SK-N-SH treated with all-trans-retinoic acid at 6 μM for 48 hours (cell line): ENCODE results near the gene SMIM7.
"Not testable (repeated sequence)": the region's sequence is repeated elsewhere in the genome, so short reads cannot be mapped to it uniquely, and the experiment has no call there.

Source experiments
- ATAC-seq: fragments of 200-7000 bp; cut with Tn5 transposase; 3 replicates; pipeline ENCODE4 v1.9.1; 2020; ENCODE audit warnings: mild to moderate bottlenecking, moderate library complexity
- ARNTL ChIP-seq: fragments of 450-650 bp; formaldehyde crosslinking; IDR thresholded peaks from 2 replicates; pipeline ENCODE4 v1.5.0; 2020; ENCODE audit warnings: low read depth, mild to moderate bottlenecking, moderate library complexity, borderline replicate concordance
- CREB5 ChIP-seq: fragments of 250-450 bp; sonication (Bioruptor Pico); IDR thresholded peaks from 2 replicates; pipeline ENCODE4 v1.5.1; 2020; ENCODE audit warnings: low read depth, mild to moderate bottlenecking, moderate library complexity
- GLIS3 ChIP-seq: fragments of 250-450 bp; sonication (Bioruptor Pico); IDR thresholded peaks from 2 replicates; pipeline ENCODE4 v1.5.0; 2020; ENCODE audit warnings: mild to moderate bottlenecking, moderate library complexity
- ISL1 ChIP-seq: fragments of 250-450 bp; sonication (Bioruptor Pico); IDR thresholded peaks from 2 replicates; pipeline ENCODE4 v2.1.2; 2022; ENCODE audit warnings: mild to moderate bottlenecking, moderate library complexity
- PATZ1 ChIP-seq: fragments of 250-450 bp; sonication (Bioruptor Pico); IDR thresholded peaks from 2 replicates; pipeline ENCODE4 v1.8.0; 2020; ENCODE audit warnings: mild to moderate bottlenecking, moderate library complexity, borderline replicate concordance
- POU6F1 ChIP-seq: fragments of 250-450 bp; sonication (Bioruptor Pico); IDR thresholded peaks from 2 replicates; pipeline ENCODE4 v1.8.0; 2021; ENCODE audit warnings: low read depth, mild to moderate bottlenecking, moderate library complexity, borderline replicate concordance
- PPARA ChIP-seq: fragments of 250-450 bp; sonication (Bioruptor Pico); IDR thresholded peaks from 2 replicates; pipeline ENCODE4 v1.5.0; 2020; ENCODE audit warnings: mild to moderate bottlenecking, borderline replicate concordance
- RARB ChIP-seq: fragments of 250-450 bp; sonication (Bioruptor Pico); IDR thresholded peaks from 2 replicates; pipeline ENCODE4 v1.8.0; 2021; ENCODE audit warnings: mild to moderate bottlenecking, moderate library complexity
- SNAI2 ChIP-seq: fragments of 250-450 bp; sonication (Bioruptor Pico); IDR thresholded peaks from 2 replicates; pipeline ENCODE4 v1.5.0; 2020; ENCODE audit warnings: mild to moderate bottlenecking, moderate library complexity
- TCF4 ChIP-seq: fragments of 250-450 bp; sonication (Bioruptor Pico); IDR thresholded peaks from 2 replicates; pipeline ENCODE4 v1.8.0; 2021; ENCODE audit warnings: mild to moderate bottlenecking, moderate library complexity, borderline replicate concordance
- TOX ChIP-seq: fragments of 250-450 bp; sonication (Bioruptor Pico); IDR thresholded peaks from 2 replicates; pipeline ENCODE4 v1.8.0; 2021; ENCODE audit warnings: mild to moderate bottlenecking, moderate library complexity, borderline replicate concordance
- ZC3H10 ChIP-seq: fragments of 250-450 bp; sonication (Bioruptor Pico); IDR thresholded peaks from 2 replicates; pipeline ENCODE4 v1.5.1; 2021; ENCODE audit warnings: mild to moderate bottlenecking, moderate library complexity
- ZFP30 ChIP-seq: fragments of 450-650 bp; formaldehyde crosslinking; IDR thresholded peaks from 2 replicates; pipeline ENCODE4 v1.5.0; 2022; ENCODE audit warnings: mild to moderate bottlenecking, moderate library complexity
- ZNF565 ChIP-seq: fragments of 450-650 bp; formaldehyde crosslinking; conservative IDR thresholded peaks from 2 replicates; pipeline ENCODE4 v1.5.0; 2020; ENCODE audit warnings: low read depth, mild to moderate bottlenecking, moderate library complexity
- ZNF8 ChIP-seq: fragments of 450-650 bp; formaldehyde crosslinking; IDR thresholded peaks from 2 replicates; pipeline ENCODE4 v1.5.0; 2020; ENCODE audit warnings: mild to moderate bottlenecking, moderate library complexity
- TF ChIP-seq, protein P1 (sequence below): fragments of 250-450 bp; sonication (Bioruptor Pico); IDR thresholded peaks from 2 replicates; pipeline ENCODE4 v1.5.0; 2020; ENCODE audit warnings: mild to moderate bottlenecking, moderate library complexity

Gene SMIM7

GRCh38 chr19:16652854-16653253 is 7.1 kb downstream of the SMIM7 start:
- no peak for TF ChIP-seq ARNTL (CRISPR knock-in tag)
- no peak for TF ChIP-seq ZNF8 (CRISPR knock-in tag)

DNA sequence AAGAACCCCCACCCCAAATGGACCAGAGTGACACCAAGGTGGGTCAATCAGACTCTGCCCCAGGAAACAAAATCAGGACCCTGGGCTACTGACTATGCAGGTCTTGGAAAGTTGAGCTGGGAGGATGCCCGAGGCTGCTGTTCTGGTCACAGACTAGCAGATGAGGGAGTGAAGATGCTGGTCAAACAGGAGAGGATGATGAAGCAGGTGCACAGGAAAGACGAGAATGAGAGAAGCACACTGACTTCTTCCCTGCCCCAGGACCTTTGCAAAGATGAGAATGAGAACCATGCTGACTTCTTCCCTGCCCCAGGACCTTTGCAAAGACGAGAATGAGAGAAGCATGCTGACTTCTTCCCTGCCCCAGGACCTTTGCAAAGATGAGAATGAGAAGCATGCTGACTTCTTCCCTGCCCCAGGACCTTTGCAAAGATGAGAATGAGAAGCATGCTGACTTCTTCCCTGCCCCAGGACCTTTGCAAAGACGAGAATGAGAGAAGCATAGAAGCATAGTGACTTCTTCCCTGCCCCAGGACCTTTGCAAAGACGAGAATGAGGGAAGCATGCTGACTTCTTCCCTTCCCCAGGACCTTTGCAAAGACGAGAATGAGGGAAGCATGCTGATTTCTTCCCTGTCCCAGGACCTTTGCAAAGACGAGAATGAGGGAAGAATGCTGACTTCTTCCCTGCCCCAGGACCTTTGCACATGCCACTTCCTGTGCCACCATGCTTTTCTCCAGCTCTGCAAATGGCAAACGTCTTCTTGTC is 8.3 kb downstream of the SMIM7 start:
- not testable (repeated sequence) for ATAC-seq

More at GRCh38 chr19:16652854-16653253, 7.1 kb downstream of the SMIM7 start:
- no peak for ATAC-seq

DNA sequence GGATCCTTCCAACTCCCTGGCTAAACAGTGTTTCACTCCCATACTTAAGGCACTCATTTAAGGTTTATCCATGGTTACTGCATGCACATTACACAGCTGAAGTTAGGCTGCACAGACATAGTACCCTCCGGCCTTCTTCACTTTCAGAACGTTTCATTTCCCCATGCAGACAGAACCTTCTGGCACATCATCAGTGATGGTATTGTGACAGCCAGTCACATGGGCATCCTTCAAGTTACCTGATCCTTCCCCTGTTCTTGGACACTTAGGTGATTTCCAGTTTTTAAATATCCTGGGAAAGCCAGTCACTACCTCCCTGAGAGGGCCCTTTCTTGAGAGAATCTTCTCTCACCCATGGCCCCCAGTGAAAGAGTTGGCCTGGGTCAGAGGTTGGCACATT is 9.1 kb downstream of the SMIM7 start:
- TF ChIP-seq, protein P1, sequence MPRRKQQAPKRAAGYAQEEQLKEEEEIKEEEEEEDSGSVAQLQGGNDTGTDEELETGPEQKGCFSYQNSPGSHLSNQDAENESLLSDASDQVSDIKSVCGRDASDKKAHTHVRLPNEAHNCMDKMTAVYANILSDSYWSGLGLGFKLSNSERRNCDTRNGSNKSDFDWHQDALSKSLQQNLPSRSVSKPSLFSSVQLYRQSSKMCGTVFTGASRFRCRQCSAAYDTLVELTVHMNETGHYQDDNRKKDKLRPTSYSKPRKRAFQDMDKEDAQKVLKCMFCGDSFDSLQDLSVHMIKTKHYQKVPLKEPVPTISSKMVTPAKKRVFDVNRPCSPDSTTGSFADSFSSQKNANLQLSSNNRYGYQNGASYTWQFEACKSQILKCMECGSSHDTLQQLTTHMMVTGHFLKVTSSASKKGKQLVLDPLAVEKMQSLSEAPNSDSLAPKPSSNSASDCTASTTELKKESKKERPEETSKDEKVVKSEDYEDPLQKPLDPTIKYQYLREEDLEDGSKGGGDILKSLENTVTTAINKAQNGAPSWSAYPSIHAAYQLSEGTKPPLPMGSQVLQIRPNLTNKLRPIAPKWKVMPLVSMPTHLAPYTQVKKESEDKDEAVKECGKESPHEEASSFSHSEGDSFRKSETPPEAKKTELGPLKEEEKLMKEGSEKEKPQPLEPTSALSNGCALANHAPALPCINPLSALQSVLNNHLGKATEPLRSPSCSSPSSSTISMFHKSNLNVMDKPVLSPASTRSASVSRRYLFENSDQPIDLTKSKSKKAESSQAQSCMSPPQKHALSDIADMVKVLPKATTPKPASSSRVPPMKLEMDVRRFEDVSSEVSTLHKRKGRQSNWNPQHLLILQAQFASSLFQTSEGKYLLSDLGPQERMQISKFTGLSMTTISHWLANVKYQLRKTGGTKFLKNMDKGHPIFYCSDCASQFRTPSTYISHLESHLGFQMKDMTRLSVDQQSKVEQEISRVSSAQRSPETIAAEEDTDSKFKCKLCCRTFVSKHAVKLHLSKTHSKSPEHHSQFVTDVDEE, result no peak
- ATAC-seq, result no peak

DNA sequence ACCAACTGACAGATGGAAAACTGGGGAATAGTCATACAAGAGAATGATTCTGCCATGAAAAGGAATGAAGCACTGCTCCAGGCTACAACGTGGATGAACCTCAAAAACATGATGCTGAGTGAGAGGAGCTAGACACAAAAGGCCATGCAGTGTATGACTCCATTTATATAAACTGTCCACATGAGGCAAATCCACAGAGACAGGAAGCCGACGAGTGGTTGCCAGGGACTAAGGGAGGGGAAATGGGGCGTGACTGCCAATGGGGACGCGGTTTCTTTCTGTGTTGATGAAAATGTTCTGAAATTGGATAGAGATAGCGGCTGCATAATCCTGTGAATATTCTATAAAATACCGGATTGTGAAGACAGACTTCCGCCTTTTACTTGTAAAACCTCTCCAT is 10.2 kb downstream of the SMIM7 start:
- TF ChIP-seq SNAI2 (CRISPR knock-in tag), result no peak
- TF ChIP-seq ZNF8 (CRISPR knock-in tag), result no peak
- no peak for TF ChIP-seq POU6F1 (CRISPR knock-in tag)
- ATAC-seq, result no peak; the same call in 2 of the 3 replicates

DNA sequence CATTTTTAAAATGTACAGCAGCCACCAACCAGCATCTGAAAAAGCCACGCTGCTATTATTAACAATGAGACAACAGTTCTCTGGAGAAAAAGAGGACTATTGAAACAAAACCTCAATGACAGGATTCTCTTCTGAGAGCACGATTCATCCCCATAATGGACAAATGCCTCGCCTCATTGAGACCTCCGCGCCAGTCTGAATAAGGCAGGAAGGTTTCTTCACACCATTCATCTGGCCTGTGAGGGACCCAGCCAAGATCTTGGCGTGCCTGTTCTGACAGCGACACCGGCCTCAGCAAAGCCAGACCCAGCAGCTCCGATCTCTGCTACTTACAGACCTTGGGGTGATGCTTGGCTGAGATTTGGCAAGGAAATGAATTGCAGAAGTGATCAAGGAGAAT is 14.8 kb downstream of the SMIM7 start:
- TF ChIP-seq PPARA (CRISPR knock-in tag) (no peak), TOX (CRISPR knock-in tag) (no peak), PATZ1 (CRISPR knock-in tag) (no peak), CREB5 (CRISPR knock-in tag) (no peak), SNAI2 (CRISPR knock-in tag) (no peak), ARNTL (CRISPR knock-in tag) (no peak), RARB (no peak), ZFP30 (CRISPR knock-in tag) (no peak), ZC3H10 (CRISPR knock-in tag) (no peak), ZNF8 (CRISPR knock-in tag) (no peak), ISL1 (CRISPR knock-in tag) (no peak), ZNF565 (CRISPR knock-in tag) (no peak), GLIS3 (CRISPR knock-in tag) (no peak), TCF4 (no peak)
- TF ChIP-seq, protein P1, result no peak
- ATAC-seq, result no peak
